NB4 (cell line): Measurements from ENCODE around the gene PLXNA2.

ENCODE experiments used
- CTCF ChIP-seq: IDR thresholded peaks from one replicate; pipeline ENCODE4 v1.5.1; 2012; ENCODE audit warnings: low read depth, low read length
- MYC ChIP-seq: IDR thresholded peaks from 2 replicates; pipeline ENCODE4 v1.6.1; 2011; ENCODE audit warnings: low read depth, low read length
- POLR2A ChIP-seq: IDR thresholded peaks from 2 replicates; pipeline ENCODE4 v1.6.1; 2011; ENCODE audit warnings: mild to moderate bottlenecking; ENCODE audit not compliant: insufficient read length; ENCODE audit errors: extremely low read depth

- TF ChIP-seq POLR2A (no peak), CTCF (no peak), MYC (no peak)
Measured at GRCh38 chr1:208041505-208041904, 202.7 kb downstream of the PLXNA2 start.
